ENCODE results near the gene SWI5. TPM values are rescaled to one million over a fixed set of nuclear protein-coding genes. Genes with fewer than 3 reads are reported as not detected.

The SWI5 gene
- total and polyA plus RNA-seq, 7 donors, result 10.0 to 24.7 (median 20.1) TPM

DNA sequence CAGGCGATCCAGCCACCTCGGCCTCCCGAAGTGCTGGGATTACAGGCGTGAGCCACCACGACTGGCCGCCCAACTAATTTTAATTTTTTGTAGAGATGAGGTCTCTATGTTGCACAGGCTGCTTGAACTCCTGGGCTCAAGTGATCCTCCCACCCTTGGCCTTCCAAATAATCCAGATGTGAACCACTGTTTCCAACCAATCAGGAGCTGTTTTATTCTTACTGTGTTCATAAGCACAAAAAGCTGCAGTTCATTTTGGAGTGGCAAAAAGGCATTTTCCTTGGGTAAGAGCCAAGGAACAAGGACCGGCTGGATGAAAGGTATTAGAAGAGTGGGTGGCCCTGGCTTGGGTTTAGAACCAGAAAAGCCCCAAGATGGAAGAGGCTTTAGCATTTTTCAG is 59.1 kb downstream of the SWI5 start:
- 75 to 87% (median 78%) methylated on average over 7 of the region's 7 CpGs for WGBS, 3 donors
- no peak for DNase-seq
- Histone ChIP-seq H3K36me3 (ENCODE audit: insufficient read depth in 1 of 2, low read depth in 1 of 2) (peaks cover 5 to 28% of the 10 kb centered on the region in 2 donors), H3K27ac (no peak overlapping the region), H3K4me1 (no peaks in the 10 kb centered on the region), H3K9me3 (no peaks in the 10 kb centered on the region), H3K4me3 (no peak overlapping the region), H3K27me3 (ENCODE audit: insufficient read depth in 3 of 3, low read length in 2 of 3) (no peaks in the 10 kb centered on the region)
- no peak for TF ChIP-seq CTCF (IDR thresholded peaks at IDR 0.05)
- no peak for ATAC-seq
- intact Hi-C loops (cut with DNase I), result no loop called here

DNA sequence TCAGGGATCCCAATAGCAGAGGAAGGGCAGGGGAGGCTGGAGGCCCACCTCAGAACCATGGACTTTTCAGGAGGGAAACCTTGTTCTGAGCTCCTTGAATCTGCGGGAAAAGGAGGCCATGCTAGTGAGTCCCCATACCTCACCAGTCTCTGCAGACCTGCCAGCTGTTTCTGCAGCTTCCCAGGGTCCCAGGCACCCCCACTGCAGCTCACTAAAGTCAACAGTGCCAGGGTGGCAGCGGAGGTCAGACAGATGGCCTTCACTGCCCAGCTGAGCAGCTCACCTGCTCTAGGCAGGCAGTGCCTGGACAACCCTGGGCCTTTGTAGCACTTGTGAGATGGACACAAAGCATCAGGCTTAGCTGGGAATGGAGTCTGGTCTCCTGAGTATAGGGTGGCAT is 59.8 kb downstream of the SWI5 start:
- Histone ChIP-seq H3K36me3 (ENCODE audit: insufficient read depth in 1 of 2, low read depth in 1 of 2) (peaks cover 5 to 28% of the 10 kb centered on the region in 2 donors), H3K9me3 (no peaks in the 10 kb centered on the region), H3K4me1 (no peaks in the 10 kb centered on the region), H3K27me3 (ENCODE audit: insufficient read depth in 3 of 3, low read length in 2 of 3) (no peaks in the 10 kb centered on the region), H3K27ac (no peak overlapping the region), H3K4me3 (no peak overlapping the region)
- no peak for DNase-seq
- no peak for ATAC-seq
- intact Hi-C loops (cut with DNase I), result no loop called here
- TF ChIP-seq CTCF (IDR thresholded peaks at IDR 0.05), result no peak
- 87 to 90% (median 90%) methylated on average over 2 of the region's 2 CpGs for WGBS, 3 donors

- Histone ChIP-seq H3K27ac (no peak overlapping the region), H3K27me3 (ENCODE audit: insufficient read depth in 3 of 3, low read length in 2 of 3) (no peaks in the 10 kb centered on the region), H3K36me3 (ENCODE audit: insufficient read depth in 1 of 2, low read depth in 1 of 2) (peaks cover 5 to 30% of the 10 kb centered on the region in 2 donors), H3K4me1 (peaks cover 7% of the 10 kb centered on the region), H3K4me3 (no peak overlapping the region), H3K9me3 (no peaks in the 10 kb centered on the region)
- ATAC-seq (no peak), DNase-seq (no peak)
- 89 to 91% (median 89%) methylated on average over 7 of the region's 7 CpGs for WGBS, 3 donors
- intact Hi-C loops (cut with DNase I), result no loop called here
- no peak for TF ChIP-seq CTCF (IDR thresholded peaks at IDR 0.05)
Observed at GRCh38 chr9:128337936-128338335, 61.9 kb downstream of the SWI5 start.

Other genes with a start within 250 kb of the SWI5 start
- gene NAIF1, start 209.0 kb upstream of the SWI5 start, total RNA-seq, result 1 to 10 TPM; 5.9 to 8.7 (median 6.1) TPM
- 1 to 10 TPM; 4.2 to 8.0 (median 7.8) TPM for gene NAIF1, start 209.0 kb upstream of the SWI5 start, polyA plus RNA-seq
- 10 to 100 TPM in 2 of 4 donors, 1 to 10 TPM in 2; 3.6 to 50.3 (median 20.5) TPM for gene SLC25A25, start 208.0 kb upstream of the SWI5 start, total RNA-seq
- 10 to 100 TPM in 2 of 3 donors, 1 to 10 TPM in 1; 9.3 to 12.5 (median 10.6) TPM for gene SLC25A25, start 208.0 kb upstream of the SWI5 start, polyA plus RNA-seq
- gene PTGES2, start 148.5 kb upstream of the SWI5 start, total RNA-seq, result 100 to 1,000 TPM; 102 to 150 (median 116) TPM
- gene PTGES2, start 148.5 kb upstream of the SWI5 start, polyA plus RNA-seq, result 100 to 1,000 TPM in 2 of 3 donors, 10 to 100 TPM in 1; 61.2 to 134 (median 119) TPM
- 1 to 10 TPM in 2 of 4 donors, under 1 TPM in 1, not detected in 1; 0.47 to 2.1 (median 1.4) TPM for gene LCN2, start 126.8 kb upstream of the SWI5 start, total RNA-seq
- under 1 TPM; 0.08 to 0.90 (median 0.69) TPM for gene LCN2, start 126.8 kb upstream of the SWI5 start, polyA plus RNA-seq
- gene BBLN, start 116.0 kb upstream of the SWI5 start, total RNA-seq, result 10 to 100 TPM; 14.0 to 21.3 (median 17.8) TPM
- 10 to 100 TPM; 23.1 to 36.2 (median 27.8) TPM for gene BBLN, start 116.0 kb upstream of the SWI5 start, polyA plus RNA-seq
- gene CIZ1, start 84.7 kb upstream of the SWI5 start, total RNA-seq, result 100 to 1,000 TPM in 3 of 4 donors, 10 to 100 TPM in 1; 86.0 to 119 (median 109) TPM
- 10 to 100 TPM; 36.2 to 84.7 (median 49.9) TPM for gene CIZ1, start 84.7 kb upstream of the SWI5 start, polyA plus RNA-seq
- gene DNM1, start 72.9 kb upstream of the SWI5 start, total RNA-seq, result 1 to 10 TPM; 1.2 to 5.4 (median 3.2) TPM
- 1 to 10 TPM; 1.1 to 2.4 (median 1.5) TPM for gene DNM1, start 72.9 kb upstream of the SWI5 start, polyA plus RNA-seq
- gene GOLGA2, start 269 bp upstream of the SWI5 start, total RNA-seq, result 10 to 100 TPM; 63.5 to 85.3 (median 76.7) TPM
- gene GOLGA2, start 269 bp upstream of the SWI5 start, polyA plus RNA-seq, result 10 to 100 TPM; 57.2 to 79.4 (median 72.4) TPM
- 10 to 100 TPM; 22.2 to 38.4 (median 32.9) TPM for gene TRUB2, start 46.2 kb downstream of the SWI5 start, total RNA-seq
- 10 to 100 TPM; 20.6 to 31.8 (median 21.0) TPM for gene TRUB2, start 46.2 kb downstream of the SWI5 start, polyA plus RNA-seq
- gene COQ4, start 46.6 kb downstream of the SWI5 start, total RNA-seq, result 10 to 100 TPM; 20.0 to 26.8 (median 23.1) TPM
- gene COQ4, start 46.6 kb downstream of the SWI5 start, polyA plus RNA-seq, result 10 to 100 TPM; 32.3 to 60.9 (median 45.9) TPM
- gene SLC27A4, start 64.3 kb downstream of the SWI5 start, total RNA-seq, result 10 to 100 TPM; 10.4 to 26.2 (median 17.9) TPM
- gene SLC27A4, start 64.3 kb downstream of the SWI5 start, polyA plus RNA-seq, result 10 to 100 TPM; 24.7 to 61.5 (median 40.1) TPM
- gene URM1, start 95.1 kb downstream of the SWI5 start, total RNA-seq, result 10 to 100 TPM; 34.5 to 58.7 (median 52.3) TPM
- 100 to 1,000 TPM in 1 of 3 donors, 10 to 100 TPM in 2; 57.9 to 111 (median 88.1) TPM for gene URM1, start 95.1 kb downstream of the SWI5 start, polyA plus RNA-seq
- 1 to 10 TPM; 2.2 to 6.5 (median 4.0) TPM for gene CERCAM, start 144.6 kb downstream of the SWI5 start, total RNA-seq
- 1 to 10 TPM; 1.7 to 2.5 (median 2.3) TPM for gene CERCAM, start 144.6 kb downstream of the SWI5 start, polyA plus RNA-seq
- 10 to 100 TPM in 1 of 4 donors, 1 to 10 TPM in 3; 6.7 to 12.3 (median 7.4) TPM for gene ODF2, start 179.7 kb downstream of the SWI5 start, total RNA-seq
- 10 to 100 TPM in 2 of 3 donors, 1 to 10 TPM in 1; 9.6 to 20.5 (median 14.2) TPM for gene ODF2, start 179.7 kb downstream of the SWI5 start, polyA plus RNA-seq
- gene GLE1, start 228.4 kb downstream of the SWI5 start, total RNA-seq, result 10 to 100 TPM; 16.1 to 25.7 (median 23.5) TPM
- gene GLE1, start 228.4 kb downstream of the SWI5 start, polyA plus RNA-seq, result 10 to 100 TPM; 10.3 to 29.5 (median 13.2) TPM

Measured in psoas muscle (tissue), 8 donors.